HCT116 (cell line): ENCODE results near the gene FBXL14. TPM values are rescaled to one million over a fixed set of nuclear protein-coding genes. Genes with fewer than 3 reads are reported as not detected.

Experiments used
- ATAC-seq: fragments of 200-7000 bp; cut with Tn5 transposase; 2 replicates; pipeline ENCODE4 v1.9.1; 2020; ENCODE audit warnings: mild to moderate bottlenecking, moderate library complexity
- BruUV-seq: library from RNA; stranded (reverse); fragments of 400-500 nt; replicated peaks from 2 replicates; lab custom pipeline; 2021; lab: Mats Ljungman, UMichigan
- CTCF ChIA-PET: fragments of 300-600 bp; sonication (Branson Sonifier 250); formaldehyde crosslinking; loops from one replicate; lab custom pipeline; 2021; ENCODE audit warnings: antibody characterized with exemption; lab: Charles Lee
- POLR2A ChIA-PET: fragments of 300-600, 350-600 bp; sonication (Branson Sonifier 250); formaldehyde crosslinking; loops from one replicate; lab custom pipeline; 2021; ENCODE audit warnings: antibody characterized with exemption; lab: Charles Lee
- RAD21 ChIA-PET, 2 experiments: fragments of 300-600 bp; sonication (Branson Sonifier 250); formaldehyde crosslinking; loops; one replicate each; lab custom pipeline; 2023; ENCODE audit warnings: low total read pairs in 2 of 2; ENCODE audit not compliant: uncharacterized antibody in 2 of 2, unreplicated experiment in 2 of 2, low non-redundant PET in 1 of 2; lab: Charles Lee
- DNase-seq: peaks from one replicate; pipeline ENCODE4 v3.0.0-alpha.2; 2010; ENCODE audit warnings: low read depth, low spot score
- H2AFZ ChIP-seq: fragments of 200-600 bp; shearing (Covaris generic), sonication (generic); 2 replicates; pipeline ENCODE4 v1.6.1; 2017; ENCODE audit warnings: low read depth, mixed run types, mixed read lengths, antibody characterized with exemption, low read length; ENCODE audit not compliant: poor library complexity, severe bottlenecking
- H3K27ac ChIP-seq: 2 replicates; pipeline ENCODE4 v1.5.1; 2012; ENCODE audit warnings: low read depth, low read length
- H3K27me3 ChIP-seq: fragments of 200-600 bp; sonication (generic); 2 replicates; pipeline ENCODE4 v1.6.1; 2016; ENCODE audit warnings: mixed run types, low read length, mixed read lengths; ENCODE audit not compliant: insufficient read depth
- H3K36me3 ChIP-seq, 2 experiments: fragments of 200-500 bp in 1 of 2; fragments of 200-600 bp in 1 of 2; sonication (Bioruptor generic) in 1 of 2; sonication (generic) in 1 of 2; 2 replicates each; pipeline versions ENCODE4 v1.5.1 to v1.6.1; 2014 to 2016; ENCODE audit warnings: low read length in 2 of 2, inconsistent platforms in 1 of 2, mixed read lengths in 1 of 2, mixed run types in 1 of 2; ENCODE audit not compliant: insufficient read depth in 2 of 2, control insufficient read depth in 1 of 2
- H3K4me1 ChIP-seq, 2 experiments: fragments of 200-600 bp in 1 of 2; sonication (generic) in 1 of 2; 2 replicates each; pipeline versions ENCODE4 v1.5.1 to v1.6.1; 2012 to 2017; ENCODE audit warnings: low read length in 2 of 2, inconsistent platforms in 1 of 2, mild to moderate bottlenecking in 1 of 2, mixed read lengths in 1 of 2, mixed run types in 1 of 2, moderate library complexity in 1 of 2; ENCODE audit not compliant: insufficient read depth in 2 of 2, control insufficient read depth in 1 of 2
- H3K4me2 ChIP-seq: fragments of 200-600 bp; sonication (generic); 2 replicates; pipeline ENCODE4 v1.6.1; 2017; ENCODE audit warnings: mixed run types, low read length, mixed read lengths
- H3K4me3 ChIP-seq, 2 experiments: fragments of 200-600 bp in 1 of 2; sonication (generic) in 1 of 2; replicated peaks in 1 of 2; 2 replicates each; pipeline ENCODE4 v1.5.1; 2011 to 2016; ENCODE audit warnings: low read length in 2 of 2, control low read depth in 1 of 2, low read depth in 1 of 2, mild to moderate bottlenecking in 1 of 2, mixed read lengths in 1 of 2, mixed run types in 1 of 2
- H3K79me2 ChIP-seq: fragments of 200-600 bp; sonication (generic); 2 replicates; pipeline ENCODE4 v1.6.1; 2017; ENCODE audit warnings: mild to moderate bottlenecking, mixed run types, low read length, moderate library complexity, mixed read lengths; ENCODE audit not compliant: insufficient read depth
- H3K9ac ChIP-seq: fragments of 200-600 bp; sonication (generic); 2 replicates; pipeline ENCODE4 v1.6.1; 2016; ENCODE audit warnings: low read length, mixed read lengths
- H3K9me2 ChIP-seq: fragments of 200-600 bp; sonication (generic), shearing (Covaris generic); 2 replicates; pipeline ENCODE4 v1.6.1; 2017; ENCODE audit warnings: mixed run types, mild to moderate bottlenecking, moderate library complexity; ENCODE audit not compliant: insufficient read depth
- H3K9me3 ChIP-seq, 2 experiments: fragments of 200-500 bp in 1 of 2; fragments of 200-600 bp in 1 of 2; sonication (Bioruptor generic) in 1 of 2; sonication (generic) in 1 of 2; 2 replicates each; pipeline ENCODE4 v1.6.1; 2014 to 2017; ENCODE audit warnings: low read length in 2 of 2, mixed read lengths in 2 of 2, inconsistent platforms in 1 of 2, low read depth in 1 of 2, mild to moderate bottlenecking in 1 of 2, mixed run types in 1 of 2, moderate library complexity in 1 of 2; ENCODE audit not compliant: control insufficient read depth in 1 of 2, insufficient read depth in 1 of 2
- H4K20me1 ChIP-seq: fragments of 200-600 bp; sonication (generic), shearing (Covaris generic); 2 replicates; pipeline ENCODE4 v1.6.1; 2017; ENCODE audit warnings: mixed run types, mild to moderate bottlenecking, moderate library complexity; ENCODE audit not compliant: insufficient read depth
- CBX3 ChIP-seq: IDR thresholded peaks from 2 replicates; pipeline ENCODE4 v1.6.1; 2012; ENCODE audit warnings: low read depth
- CEBPB ChIP-seq: IDR thresholded peaks from 2 replicates; pipeline ENCODE4 v1.6.1; 2012; ENCODE audit warnings: low read depth
- CTCF ChIP-seq, 3 experiments: fragments of 200-600 bp in 1 of 3; sonication (generic) in 1 of 3; IDR thresholded peaks in 2 of 3; conservative IDR thresholded peaks in 1 of 3; 2 replicates each; pipeline ENCODE4 v1.5.1; 2012 to 2017; ENCODE audit warnings: low read depth in 2 of 3, low read length in 2 of 3, antibody characterized with exemption in 1 of 3, borderline replicate concordance in 1 of 3, control low read depth in 1 of 3, mild to moderate bottlenecking in 1 of 3, mixed read lengths in 1 of 3, mixed run types in 1 of 3, moderate library complexity in 1 of 3; ENCODE audit not compliant: insufficient read depth in 1 of 3
- ELF1 ChIP-seq: IDR thresholded peaks from 2 replicates; pipeline ENCODE4 v1.6.1; 2012; ENCODE audit warnings: low read depth, borderline replicate concordance
- EZH2 ChIP-seq: fragments of 200-600 bp; sonication (generic); IDR thresholded peaks from 2 replicates; pipeline ENCODE4 v1.6.1; 2017; ENCODE audit warnings: antibody characterized with exemption, mixed run types
- FOSL1 ChIP-seq: IDR thresholded peaks from 2 replicates; pipeline ENCODE4 v1.6.1; 2012; ENCODE audit warnings: low read depth
- JUND ChIP-seq: IDR thresholded peaks from 2 replicates; pipeline ENCODE4 v1.6.1; 2012
- POLR2A ChIP-seq: IDR thresholded peaks from 2 replicates; pipeline ENCODE4 v1.7.0; 2011; ENCODE audit warnings: borderline replicate concordance; ENCODE audit not compliant: insufficient read depth, insufficient read length; ENCODE audit errors: extremely low read depth
- POLR2AphosphoS5 ChIP-seq: IDR thresholded peaks from 2 replicates; pipeline ENCODE4 v1.6.1; 2011; ENCODE audit warnings: mild to moderate bottlenecking, low read depth, low read length, moderate library complexity
- SRF ChIP-seq: IDR thresholded peaks from 2 replicates; pipeline ENCODE4 v1.6.1; 2012; ENCODE audit warnings: low read depth
- TCF7L2 ChIP-seq: IDR thresholded peaks from 2 replicates; pipeline ENCODE4 v1.7.0; 2011; ENCODE audit warnings: borderline replicate concordance, inconsistent platforms; ENCODE audit not compliant: insufficient read depth, insufficient read length; ENCODE audit errors: extremely low read depth
- ZBTB33 ChIP-seq: IDR thresholded peaks from 2 replicates; pipeline ENCODE4 v1.6.1; 2011; ENCODE audit warnings: mild to moderate bottlenecking, low read length, moderate library complexity; ENCODE audit not compliant: insufficient replicate concordance; ENCODE audit errors: extremely low read depth
- ZFX ChIP-seq: fragments of 450-650 bp; IDR thresholded peaks from 2 replicates; pipeline ENCODE4 v1.6.1; 2017
- ZNF274 ChIP-seq: fragments of 200-500 bp; sonication (Bioruptor generic); IDR thresholded peaks from 2 replicates; pipeline ENCODE4 v1.6.1; 2014; ENCODE audit warnings: mild to moderate bottlenecking, low read depth, low read length, inconsistent platforms
- intact Hi-C: fragments of 100-400 bp; cut with micrococcal nuclease; formaldehyde crosslinking; loops from 2 replicates; pipeline ENCODE4 v1.10.0; 2022
- total RNA-seq: library from RNA; stranded (reverse); gene quantifications from one replicate; pipeline ENCODE4 v1.2.1, GENCODE V29; 2021; ENCODE audit not compliant: unreplicated experiment

Gene FBXL14
- total RNA-seq, 1 experiment from 2014 or later = 19.0 TPM

GRCh38 chr12:1529862-1530591, 64.4 kb downstream of the FBXL14 start:
- TF ChIP-seq ZFX (no peak), EZH2 (no peak), SRF (no peak), CTCF (IDR thresholded peaks at IDR 0.05 in 2 of 3, conservative IDR thresholded peaks at IDR 0.05 in 1 of 3; ENCODE audit: borderline replicate concordance in 1 of 3, insufficient read depth in 1 of 3, low read depth in 2 of 3, low read length in 2 of 3) (no peak), CBX3 (no peak), POLR2A (no peak), ZBTB33 (no peak), ELF1 (no peak), JUND (no peak), POLR2AphosphoS5 (no peak), FOSL1 (no peak), ZNF274 (no peak), CEBPB (no peak), TCF7L2 (no peak)
- TF ChIP-seq, all 23 proteins: peak for 0
- Histone ChIP-seq H3K4me2 (no peak overlapping the region), H3K79me2 (no peaks in the 10 kb centered on the region), H3K27ac (no peak overlapping the region), H3K4me3 (no peak overlapping the region), H3K9me3 (no peaks in the 10 kb centered on the region), H3K9me2 (no peaks in the 10 kb centered on the region), H3K36me3 (no peaks in the 10 kb centered on the region), H3K4me1 (no peaks in the 10 kb centered on the region), H4K20me1 (no peaks in the 10 kb centered on the region), H3K27me3 (peaks cover 18% of the 10 kb centered on the region), H2AFZ (no peak overlapping the region), H3K9ac (no peak overlapping the region)
- BruUV-seq = no TSS peak
- POLR2A ChIA-PET = no interaction called here
- DNase-seq = no peak
- ATAC-seq = no peak
- intact Hi-C loops = no loop called here
- RAD21 ChIA-PET = no interaction called here
- CTCF ChIA-PET = no interaction called here
